ENCODE results near the gene ADCK1.
A peak's percentile ranks its signal among the peaks of the same experiment; 100 is the strongest.

DNA sequence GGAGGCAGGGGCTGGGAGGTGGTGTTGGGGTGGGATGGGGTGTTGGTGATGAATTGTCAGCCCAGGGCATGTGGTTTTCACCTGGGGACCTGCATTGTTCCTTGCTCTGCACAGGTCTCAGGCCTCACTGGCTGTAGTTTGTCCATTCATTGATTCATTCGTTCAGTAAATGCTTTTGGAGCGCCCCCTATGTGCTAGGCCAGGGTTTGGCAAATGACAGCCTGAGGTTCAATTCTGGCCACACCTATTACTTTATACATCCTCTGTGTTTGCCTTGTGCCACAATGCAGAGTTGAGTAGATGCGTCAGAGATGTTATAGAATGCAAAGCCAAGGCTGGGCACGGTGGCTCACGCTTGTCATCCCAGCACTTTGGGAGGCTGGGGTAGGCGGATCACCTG lies 4.7 kb downstream of the ADCK1 start:
- peak in 1 of 3 experiments; percentile 9 for TF ChIP-seq CTCF (IDR thresholded peaks at IDR 0.05)
- TF ChIP-seq POLR2A (IDR thresholded peaks at IDR 0.05): no peak
